ENCODE measurements around the gene ZNF165. TPM values are rescaled to one million over a fixed set of nuclear protein-coding genes. Genes with fewer than 3 reads are reported as not detected.

ZNF165 gene
- total and polyA plus RNA-seq, 2 of the 13 experiments (the other 11 are each of a cell fraction or from before 2014, with no cell fraction given): 0.58 to 8.6 TPM

DNA sequence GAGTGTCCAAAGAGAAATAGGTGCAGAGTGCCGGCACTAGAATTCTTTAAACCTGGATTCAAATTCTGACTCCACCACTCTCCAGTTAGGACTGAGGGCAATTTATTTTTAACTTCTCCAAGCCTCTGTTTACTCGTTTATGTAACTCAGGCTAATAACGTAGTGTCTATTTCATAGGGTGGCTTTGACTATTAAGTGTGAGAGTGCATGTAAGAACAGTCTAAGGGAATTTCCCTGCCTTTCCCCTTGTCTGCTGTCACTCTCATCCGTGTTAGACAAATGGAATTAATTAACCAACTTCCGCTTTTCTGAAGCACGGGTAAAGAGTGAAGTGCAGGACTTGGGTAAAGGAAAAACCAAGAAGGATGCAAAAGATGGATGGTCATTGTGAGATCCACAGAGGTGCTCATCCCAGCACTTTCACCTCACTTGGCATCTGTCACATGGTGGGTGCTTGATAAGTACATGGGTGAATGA lies 57.2 kb downstream of the ZNF165 start:
- H3K27ac ChIP-seq (ENCODE audit: extremely low read length, insufficient read depth, low read length): peak overlapping the region; percentile 82
- H3K36me3 ChIP-seq (replicated peaks in 1 of 2; ENCODE audit: control insufficient read depth in 1 of 2, insufficient read depth in 2 of 2, low read length in 2 of 2): 0 out of 5 replicates have a peak, but pooled peaks cover 0 to 4% of the 10 kb centered on the region in 2 experiments
- ChIA-PET POLR2A (interaction anchor here (0.7 to 3.8 kb wide), 12 partner anchors 12 to 245 kb away, joined by 3 to 38 read pairs (median 6); partner anchors contain the start of genes PGBD1, ZSCAN16, ZSCAN26 and ZSCAN31), CTCF (ENCODE audit: low intra/inter-chr PET ratio, low total read pairs) (no interaction called here)
- TF ChIP-seq SNAI1 (CRISPR knock-in tag; IDR thresholded peaks at IDR 0.05; ENCODE audit: borderline replicate concordance) (0 out of 2 replicates have a peak, but pooled peaks have one; percentile 11), ZNF333 (CRISPR knock-in tag; IDR thresholded peaks at IDR 0.05; ENCODE audit: borderline replicate concordance) (0 out of 2 replicates have a peak, but pooled peaks have one; percentile 0), TGIF2 (CRISPR knock-in tag; IDR thresholded peaks at IDR 0.05) (peak; percentile 56; the same call in 1 of the 2 replicates), PITX1 (CRISPR knock-in tag; IDR thresholded peaks at IDR 0.05) (no peak), SYNCRIP (IDR thresholded peaks at IDR 0.05; ENCODE audit: insufficient read depth, low read depth, low read length) (no peak), MIXL1 (CRISPR knock-in tag; IDR thresholded peaks at IDR 0.05) (peak; percentile 60; the same call in 1 of the 2 replicates), ZNF317 (CRISPR knock-in tag; IDR thresholded peaks at IDR 0.05) (peak; percentile 90), HCFC1 (IDR thresholded peaks at IDR 0.05; ENCODE audit: low read depth, low read length) (no peak)
- TF ChIP-seq, protein P1, sequence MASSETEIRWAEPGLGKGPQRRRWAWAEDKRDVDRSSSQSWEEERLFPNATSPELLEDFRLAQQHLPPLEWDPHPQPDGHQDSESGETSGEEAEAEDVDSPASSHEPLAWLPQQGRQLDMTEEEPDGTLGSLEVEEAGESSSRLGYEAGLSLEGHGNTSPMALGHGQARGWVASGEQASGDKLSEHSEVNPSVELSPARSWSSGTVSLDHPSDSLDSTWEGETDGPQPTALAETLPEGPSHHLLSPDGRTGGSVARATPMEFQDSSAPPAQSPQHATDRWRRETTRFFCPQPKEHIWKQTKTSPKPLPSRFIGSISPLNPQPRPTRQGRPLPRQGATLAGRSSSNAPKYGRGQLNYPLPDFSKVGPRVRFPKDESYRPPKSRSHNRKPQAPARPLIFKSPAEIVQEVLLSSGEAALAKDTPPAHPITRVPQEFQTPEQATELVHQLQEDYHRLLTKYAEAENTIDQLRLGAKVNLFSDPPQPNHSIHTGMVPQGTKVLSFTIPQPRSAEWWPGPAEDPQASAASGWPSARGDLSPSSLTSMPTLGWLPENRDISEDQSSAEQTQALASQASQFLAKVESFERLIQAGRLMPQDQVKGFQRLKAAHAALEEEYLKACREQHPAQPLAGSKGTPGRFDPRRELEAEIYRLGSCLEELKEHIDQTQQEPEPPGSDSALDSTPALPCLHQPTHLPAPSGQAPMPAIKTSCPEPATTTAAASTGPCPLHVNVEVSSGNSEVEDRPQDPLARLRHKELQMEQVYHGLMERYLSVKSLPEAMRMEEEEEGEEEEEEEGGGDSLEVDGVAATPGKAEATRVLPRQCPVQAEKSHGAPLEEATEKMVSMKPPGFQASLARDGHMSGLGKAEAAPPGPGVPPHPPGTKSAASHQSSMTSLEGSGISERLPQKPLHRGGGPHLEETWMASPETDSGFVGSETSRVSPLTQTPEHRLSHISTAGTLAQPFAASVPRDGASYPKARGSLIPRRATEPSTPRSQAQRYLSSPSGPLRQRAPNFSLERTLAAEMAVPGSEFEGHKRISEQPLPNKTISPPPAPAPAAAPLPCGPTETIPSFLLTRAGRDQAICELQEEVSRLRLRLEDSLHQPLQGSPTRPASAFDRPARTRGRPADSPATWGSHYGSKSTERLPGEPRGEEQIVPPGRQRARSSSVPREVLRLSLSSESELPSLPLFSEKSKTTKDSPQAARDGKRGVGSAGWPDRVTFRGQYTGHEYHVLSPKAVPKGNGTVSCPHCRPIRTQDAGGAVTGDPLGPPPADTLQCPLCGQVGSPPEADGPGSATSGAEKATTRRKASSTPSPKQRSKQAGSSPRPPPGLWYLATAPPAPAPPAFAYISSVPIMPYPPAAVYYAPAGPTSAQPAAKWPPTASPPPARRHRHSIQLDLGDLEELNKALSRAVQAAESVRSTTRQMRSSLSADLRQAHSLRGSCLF (CRISPR knock-in tag; IDR thresholded peaks at IDR 0.05; ENCODE audit: borderline replicate concordance): 0 out of 2 replicates have a peak, but pooled peaks have one; percentile 2
- TF ChIP-seq, protein P2, sequence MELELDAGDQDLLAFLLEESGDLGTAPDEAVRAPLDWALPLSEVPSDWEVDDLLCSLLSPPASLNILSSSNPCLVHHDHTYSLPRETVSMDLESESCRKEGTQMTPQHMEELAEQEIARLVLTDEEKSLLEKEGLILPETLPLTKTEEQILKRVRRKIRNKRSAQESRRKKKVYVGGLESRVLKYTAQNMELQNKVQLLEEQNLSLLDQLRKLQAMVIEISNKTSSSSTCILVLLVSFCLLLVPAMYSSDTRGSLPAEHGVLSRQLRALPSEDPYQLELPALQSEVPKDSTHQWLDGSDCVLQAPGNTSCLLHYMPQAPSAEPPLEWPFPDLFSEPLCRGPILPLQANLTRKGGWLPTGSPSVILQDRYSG (CRISPR knock-in tag; IDR thresholded peaks at IDR 0.05): no peak
- H3K4me2 ChIP-seq (ENCODE audit: low read depth, low read length): peak overlapping the region; percentile 81
- intact Hi-C loops (cut with micrococcal nuclease; ENCODE audit: unreplicated experiment) (loop anchor here (2.0 kb wide), 2 partner anchors 33 to 143 kb away; partner anchors contain the start of gene PGBD1), in situ Hi-C loops (cut with HindIII; ENCODE audit: extremely low pct_ligation_motif_present, low pct_unique_long_range_greater_than_20kb) (loop anchor here (5.0 kb wide), 1 partner anchor 115 kb away; the partner anchor contains the start of gene ZKSCAN4)
- no TSS peak for BruUV-seq (replicated peaks)
- H3K9me3 ChIP-seq (ENCODE audit: low read length): no peaks in the 10 kb centered on the region
- FAIRE-seq (no peak), ATAC-seq (no peak), DNase-seq (ENCODE audit: low spot score) (no peak)
- peak overlapping the region; percentile 81 to 91 (median 86) for H3K4me3 ChIP-seq (replicated peaks in 1 of 3; ENCODE audit: insufficient read depth in 1 of 3, low read depth in 2 of 3, low read length in 3 of 3)
- H3K27me3 ChIP-seq (ENCODE audit: control insufficient read depth in 1 of 2, insufficient read depth in 2 of 2, low read length in 2 of 2): no peaks in the 10 kb centered on the region; a peak in 1 of 5 replicates
- WGBS (ENCODE audit: low lambda C conversion rate): under 1% methylated on average over 6 of the region's 6 CpGs
- peak overlapping the region; percentile 90 for H3K9ac ChIP-seq (ENCODE audit: insufficient read depth, low read depth, low read length)
- H4K20me1 ChIP-seq (ENCODE audit: insufficient read depth, low read length): no peaks in the 10 kb centered on the region
- peaks cover 37% of the 10 kb centered on the region for H3K79me2 ChIP-seq (ENCODE audit: insufficient read depth, low read length)
- peak overlapping the region; percentile 73 for H2AFZ ChIP-seq (ENCODE audit: low read length)
- peaks cover 51% of the 10 kb centered on the region for H3K4me1 ChIP-seq (ENCODE audit: insufficient read depth, low read length)

All from HepG2 (cell line).